C4-2B (cell line): ENCODE data around the gene AGAP1.

Experiments used
- CTCF ChIP-seq: fragments of 450-650 bp; conservative IDR thresholded peaks from 2 replicates; pipeline ENCODE4 v1.5.1; 2017; ENCODE audit warnings: mild to moderate bottlenecking
- ZFX ChIP-seq: fragments of 450-650 bp; IDR thresholded peaks from 2 replicates; pipeline ENCODE4 v1.6.1; 2017

GRCh38 chr2:235812185-235812665, 318.4 kb downstream of the AGAP1 start:
- TF ChIP-seq CTCF: no peak
- TF ChIP-seq ZFX: no peak
